Upper lobe of left lung (tissue), 4 donors: ENCODE measurements around the gene CLEC18A.
"Not testable (repeated sequence)": the region's sequence is repeated elsewhere in the genome, so short reads cannot be mapped to it uniquely, and the experiment has no call there.

Experiments used
- EP300 ChIP-seq, 4 donors: sonication (generic); formaldehyde crosslinking; IDR thresholded peaks; one replicate each; pipeline ENCODE4 v1.5.1; 2017; ENCODE audit warnings: antibody characterized with exemption in 4 of 4, control low read depth in 2 of 4
- POLR2A ChIP-seq, 4 donors: fragments of 450-650 bp; IDR thresholded peaks; one replicate each; pipeline ENCODE4 v1.5.1; 2016 to 2017; ENCODE audit warnings: antibody characterized with exemption in 4 of 4, mild to moderate bottlenecking in 2 of 4
- POLR2AphosphoS5 ChIP-seq, 2 donors: sonication (generic); formaldehyde crosslinking; IDR thresholded peaks; one replicate each; pipeline ENCODE4 v1.5.1; 2017; ENCODE audit warnings: antibody characterized with exemption in 2 of 2
- TF ChIP-seq, protein P1 (sequence below), 6 experiments: fragments of 450-650 bp in 4 of 6; fragments of 200-600 bp in 2 of 6; sonication (generic) in 2 of 6; IDR thresholded peaks; one replicate each; pipeline ENCODE4 v1.5.1; 2016 to 2019; ENCODE audit warnings: antibody characterized with exemption in 6 of 6

DNA sequence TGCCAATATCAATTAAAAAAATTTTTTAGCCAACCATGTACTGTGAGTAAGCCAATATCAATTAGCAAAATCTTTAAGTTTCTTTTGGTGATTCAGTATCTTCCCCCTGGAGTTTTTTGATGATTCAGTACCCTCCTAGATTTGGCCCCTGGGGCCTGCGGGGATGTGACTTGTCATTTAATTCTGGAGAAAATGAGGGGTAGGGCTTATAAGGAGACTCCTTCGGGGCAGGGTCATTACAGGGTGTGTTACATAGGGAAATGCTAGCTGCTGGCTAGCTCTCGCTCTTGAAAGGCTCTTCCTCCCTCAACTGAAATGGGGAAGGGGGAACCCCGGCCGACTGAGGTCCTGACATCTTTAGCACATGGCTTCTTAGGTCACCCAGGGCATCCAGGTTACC is 16.6 kb downstream of the CLEC18A start:
- TF ChIP-seq, protein P1, sequence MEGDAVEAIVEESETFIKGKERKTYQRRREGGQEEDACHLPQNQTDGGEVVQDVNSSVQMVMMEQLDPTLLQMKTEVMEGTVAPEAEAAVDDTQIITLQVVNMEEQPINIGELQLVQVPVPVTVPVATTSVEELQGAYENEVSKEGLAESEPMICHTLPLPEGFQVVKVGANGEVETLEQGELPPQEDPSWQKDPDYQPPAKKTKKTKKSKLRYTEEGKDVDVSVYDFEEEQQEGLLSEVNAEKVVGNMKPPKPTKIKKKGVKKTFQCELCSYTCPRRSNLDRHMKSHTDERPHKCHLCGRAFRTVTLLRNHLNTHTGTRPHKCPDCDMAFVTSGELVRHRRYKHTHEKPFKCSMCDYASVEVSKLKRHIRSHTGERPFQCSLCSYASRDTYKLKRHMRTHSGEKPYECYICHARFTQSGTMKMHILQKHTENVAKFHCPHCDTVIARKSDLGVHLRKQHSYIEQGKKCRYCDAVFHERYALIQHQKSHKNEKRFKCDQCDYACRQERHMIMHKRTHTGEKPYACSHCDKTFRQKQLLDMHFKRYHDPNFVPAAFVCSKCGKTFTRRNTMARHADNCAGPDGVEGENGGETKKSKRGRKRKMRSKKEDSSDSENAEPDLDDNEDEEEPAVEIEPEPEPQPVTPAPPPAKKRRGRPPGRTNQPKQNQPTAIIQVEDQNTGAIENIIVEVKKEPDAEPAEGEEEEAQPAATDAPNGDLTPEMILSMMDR (IDR thresholded peaks at IDR 0.05): not testable (repeated sequence)
- TF ChIP-seq POLR2A, EP300, POLR2AphosphoS5 (IDR thresholded peaks at IDR 0.05): not testable (repeated sequence)
